Lower leg skin (tissue), 3 donors: ENCODE data around the gene SMC1B.

Experiments used
- CTCF ChIP-seq, 3 donors: fragments of 450-650 bp; IDR thresholded peaks; one replicate each; pipeline ENCODE4 v1.5.1; 2016; ENCODE audit warnings: antibody characterized with exemption in 3 of 3, mild to moderate bottlenecking in 3 of 3, moderate library complexity in 2 of 3
- POLR2A ChIP-seq, 2 donors: fragments of 450-650 bp; IDR thresholded peaks; one replicate each; pipeline ENCODE4 v1.6.1; 2016 to 2017; ENCODE audit warnings: antibody characterized with exemption in 2 of 2, mild to moderate bottlenecking in 1 of 2, moderate library complexity in 1 of 2

GRCh38 chr22:45308957-45309421, 104.4 kb downstream of the SMC1B start:
- no peak for TF ChIP-seq CTCF (IDR thresholded peaks at IDR 0.05)
- TF ChIP-seq POLR2A (IDR thresholded peaks at IDR 0.05) = no peak
